ENCODE data around the gene C17orf75.

The C17orf75 gene

GRCh38 chr17:32281011-32281451 lies 60.9 kb downstream of the C17orf75 start:
- TF ChIP-seq CTCF (IDR thresholded peaks at IDR 0.05; ENCODE audit: low read depth, low read length), result no peak
- DNase-seq (ENCODE audit: extremely low read depth, low read depth), result no peak

- DNase-seq (ENCODE audit: extremely low read depth, low read depth), result no peak
- TF ChIP-seq CTCF (IDR thresholded peaks at IDR 0.05; ENCODE audit: low read depth, low read length), result no peak
Measured at GRCh38 chr17:32279891-32280716, 61.9 kb downstream of the C17orf75 start.

GRCh38 chr17:32278815-32279214 lies 63.2 kb downstream of the C17orf75 start:
- no peak for TF ChIP-seq CTCF (IDR thresholded peaks at IDR 0.05; ENCODE audit: low read depth, low read length)
- no peak for DNase-seq (ENCODE audit: extremely low read depth, low read depth)

All from AG09319 (cell line).